Myocyte (in vitro differentiated cells): Measurements from ENCODE around the gene SLC27A3. TPM values are rescaled to one million over a fixed set of nuclear protein-coding genes. Genes with fewer than 3 reads are reported as not detected.
A peak's percentile ranks its signal among the peaks of the same experiment; 100 is the strongest.

ENCODE experiments used
- DNase-seq: peaks from one replicate; pipeline ENCODE4 v3.0.0-alpha.2; 2012; ENCODE audit warnings: low read depth
- total RNA-seq: library from RNA; depleted of rRNA; stranded (reverse); fragments of >200 nt; gene quantifications from 2 replicates; pipeline ENCODE4 v1.2.3, GENCODE V29; 2014

The SLC27A3 gene
- total RNA-seq, 1 donor from 2014 or later = 0.29 TPM

- no peak for DNase-seq
Measured at GRCh38 chr1:153798468-153798780, 23.2 kb downstream of the SLC27A3 start.

GRCh38 chr1:153799016-153799415, 23.8 kb downstream of the SLC27A3 start:
- no peak for DNase-seq

GRCh38 chr1:153799566-153800465, 24.6 kb downstream of the SLC27A3 start:
- DNase-seq = no peak

- DNase-seq = no peak
Measured at GRCh38 chr1:153800516-153800915, 25.3 kb downstream of the SLC27A3 start.

- no peak for DNase-seq
Measured at GRCh38 chr1:153801028-153801625, 25.9 kb downstream of the SLC27A3 start.

- DNase-seq = no peak
Measured at GRCh38 chr1:153801786-153802697, 26.8 kb downstream of the SLC27A3 start.

GRCh38 chr1:153803470-153804056, 28.4 kb downstream of the SLC27A3 start:
- peak; percentile 65 for DNase-seq

GRCh38 chr1:153804112-153804511, 28.9 kb downstream of the SLC27A3 start:
- DNase-seq = no peak

GRCh38 chr1:153805042-153805745, 30.0 kb downstream of the SLC27A3 start:
- DNase-seq = peak; percentile 95

GRCh38 chr1:153805886-153806719, 30.9 kb downstream of the SLC27A3 start:
- DNase-seq = no peak

- no peak for DNase-seq
Measured at GRCh38 chr1:153816283-153816889, 41.2 kb downstream of the SLC27A3 start.

GRCh38 chr1:153818876-153819275, 43.7 kb downstream of the SLC27A3 start:
- no peak for DNase-seq

- no peak for DNase-seq
Measured at GRCh38 chr1:153827168-153827964, 52.2 kb downstream of the SLC27A3 start.

Other genes with a start within 250 kb of the SLC27A3 start
- 423 and 449 TPM in 2 replicates for gene S100A6, start 239.4 kb upstream of the SLC27A3 start, total RNA-seq
- gene S100A5, start 234.5 kb upstream of the SLC27A3 start, total RNA-seq = 2.5 and 2.9 TPM in 2 replicates
- gene S100A4, start 229.6 kb upstream of the SLC27A3 start, total RNA-seq = 757 and 902 TPM in 2 replicates
- 7.8 and 10.8 TPM in 2 replicates for gene S100A3, start 226.1 kb upstream of the SLC27A3 start, total RNA-seq
- gene S100A2, start 209.6 kb upstream of the SLC27A3 start, total RNA-seq = 6.4 and 7.1 TPM in 2 replicates
- gene S100A16, start 162.3 kb upstream of the SLC27A3 start, total RNA-seq = 591 and 800 TPM in 2 replicates
- gene S100A14, start 159.1 kb upstream of the SLC27A3 start, total RNA-seq = not detected in 2 replicates
- 237 and 291 TPM in 2 replicates for gene S100A13, start 147.9 kb upstream of the SLC27A3 start, total RNA-seq
- gene S100A1, start 147.0 kb upstream of the SLC27A3 start, total RNA-seq = 0.52 and 3.3 TPM in 2 replicates
- gene CHTOP, start 141.3 kb upstream of the SLC27A3 start, total RNA-seq = 59.2 and 71.6 TPM in 2 replicates
- 68.3 and 75.1 TPM in 2 replicates for gene SNAPIN, start 116.7 kb upstream of the SLC27A3 start, total RNA-seq
- gene ILF2, start 104.4 kb upstream of the SLC27A3 start, total RNA-seq = 180 and 189 TPM in 2 replicates
- not detected in 2 replicates for gene NPR1, start 96.7 kb upstream of the SLC27A3 start, total RNA-seq
- 24.0 and 27.7 TPM in 2 replicates for gene INTS3, start 47.4 kb upstream of the SLC27A3 start, total RNA-seq
- 4.9 and 9.8 TPM in 2 replicates for gene GATAD2B, start 147.6 kb downstream of the SLC27A3 start, total RNA-seq
- 13.2 and 19.9 TPM in 2 replicates for gene DENND4B, start 171.3 kb downstream of the SLC27A3 start, total RNA-seq
- gene CRTC2, start 183.2 kb downstream of the SLC27A3 start, total RNA-seq = 8.5 and 12.3 TPM in 2 replicates
- 64.4 and 69.9 TPM in 2 replicates for gene SLC39A1, start 188.1 kb downstream of the SLC27A3 start, total RNA-seq
- gene CREB3L4, start 192.5 kb downstream of the SLC27A3 start, total RNA-seq = 6.9 and 9.4 TPM in 2 replicates
- gene JTB, start 202.3 kb downstream of the SLC27A3 start, total RNA-seq = 162 and 217 TPM in 2 replicates
- gene RAB13, start 210.9 kb downstream of the SLC27A3 start, total RNA-seq = 15.5 and 22.0 TPM in 2 replicates
- 935 and 1,278 TPM in 2 replicates for gene RPS27, start 215.4 kb downstream of the SLC27A3 start, total RNA-seq